ENCODE results near the gene KLHDC8A.

DNA sequence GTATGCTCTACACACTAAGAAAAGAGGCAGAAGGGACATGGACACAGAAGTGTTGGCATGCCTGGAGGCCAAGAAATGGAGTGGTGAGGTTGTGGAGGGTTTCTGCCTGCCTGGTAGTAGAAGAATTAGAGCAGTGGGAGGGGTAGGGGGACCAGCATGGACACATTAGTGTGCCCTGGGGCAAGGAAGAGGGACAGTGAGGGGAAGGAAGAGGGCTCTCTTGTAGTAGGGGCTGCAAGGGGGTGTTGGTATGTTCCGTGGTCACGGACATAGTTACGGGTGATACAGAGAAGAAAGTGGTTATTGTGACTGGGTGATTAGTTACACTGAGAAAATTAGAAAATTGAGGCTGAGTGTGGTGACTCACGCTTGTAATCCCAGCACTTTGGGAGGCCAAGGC is 41.9 kb upstream of the KLHDC8A start:
- TF ChIP-seq, protein P1, sequence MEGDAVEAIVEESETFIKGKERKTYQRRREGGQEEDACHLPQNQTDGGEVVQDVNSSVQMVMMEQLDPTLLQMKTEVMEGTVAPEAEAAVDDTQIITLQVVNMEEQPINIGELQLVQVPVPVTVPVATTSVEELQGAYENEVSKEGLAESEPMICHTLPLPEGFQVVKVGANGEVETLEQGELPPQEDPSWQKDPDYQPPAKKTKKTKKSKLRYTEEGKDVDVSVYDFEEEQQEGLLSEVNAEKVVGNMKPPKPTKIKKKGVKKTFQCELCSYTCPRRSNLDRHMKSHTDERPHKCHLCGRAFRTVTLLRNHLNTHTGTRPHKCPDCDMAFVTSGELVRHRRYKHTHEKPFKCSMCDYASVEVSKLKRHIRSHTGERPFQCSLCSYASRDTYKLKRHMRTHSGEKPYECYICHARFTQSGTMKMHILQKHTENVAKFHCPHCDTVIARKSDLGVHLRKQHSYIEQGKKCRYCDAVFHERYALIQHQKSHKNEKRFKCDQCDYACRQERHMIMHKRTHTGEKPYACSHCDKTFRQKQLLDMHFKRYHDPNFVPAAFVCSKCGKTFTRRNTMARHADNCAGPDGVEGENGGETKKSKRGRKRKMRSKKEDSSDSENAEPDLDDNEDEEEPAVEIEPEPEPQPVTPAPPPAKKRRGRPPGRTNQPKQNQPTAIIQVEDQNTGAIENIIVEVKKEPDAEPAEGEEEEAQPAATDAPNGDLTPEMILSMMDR (IDR thresholded peaks at IDR 0.05), result no peak
- no peak for TF ChIP-seq EP300 (IDR thresholded peaks at IDR 0.05)
- no peak for TF ChIP-seq POLR2A (IDR thresholded peaks at IDR 0.05)

Data from tibial nerve (tissue), 4 donors.